A549 (cell line): ENCODE measurements around the gene SH2D3A. TPM values are rescaled to one million over a fixed set of nuclear protein-coding genes. Genes with fewer than 3 reads are reported as not detected.

Experiments used
- EP300 ChIP-seq, 2 experiments: fragments of >200 bp; sonication (Bioruptor Twin); formaldehyde crosslinking; IDR thresholded peaks; 2 replicates in 1 of 2; 3 replicates in 1 of 2; pipeline ENCODE4 v1.6.1; 2016 to 2017
- POLR2AphosphoS2 ChIP-seq: conservative IDR thresholded peaks from 2 replicates; pipeline ENCODE4 v1.6.1; 2012; ENCODE audit warnings: low read length, improper control_type of control experiment, inconsistent platforms
- RARB ChIP-seq: fragments of 250-450 bp; sonication (Bioruptor Pico); IDR thresholded peaks from 2 replicates; pipeline ENCODE4 v1.8.0; 2021; ENCODE audit warnings: mild to moderate bottlenecking, moderate library complexity
- polyA plus RNA-seq, 4 experiments: library from polyadenylated mRNA; depleted of rRNA in 3 of 4; stranded (reverse); fragments of >200 nt; fragmentation: RNase III in 1 of 4; extraction: RNeasy Plus Mini Kit Qiagen cat#74134 plus additional on column Dnase treatment in 1 of 4; gene quantifications; 2 replicates in 3 of 4; 3 replicates in 1 of 4; pipeline ENCODE4 v1.2.3, GENCODE V29; 2011 to 2017
- TF ChIP-seq, protein P1 (sequence below): fragments of >200 bp; sonication (Bioruptor Twin); formaldehyde crosslinking; IDR thresholded peaks from 3 replicates; pipeline ENCODE4 v1.6.1; 2016
- TF ChIP-seq, protein P2 (sequence below): fragments of >200 bp; sonication (Bioruptor Twin); formaldehyde crosslinking; IDR thresholded peaks from 2 replicates; pipeline ENCODE4 v1.6.1; 2016

The SH2D3A gene
- polyA plus RNA-seq, 2 of the 4 experiments (the other 2 are of a cell fraction): 6.7 to 10.0 TPM

DNA sequence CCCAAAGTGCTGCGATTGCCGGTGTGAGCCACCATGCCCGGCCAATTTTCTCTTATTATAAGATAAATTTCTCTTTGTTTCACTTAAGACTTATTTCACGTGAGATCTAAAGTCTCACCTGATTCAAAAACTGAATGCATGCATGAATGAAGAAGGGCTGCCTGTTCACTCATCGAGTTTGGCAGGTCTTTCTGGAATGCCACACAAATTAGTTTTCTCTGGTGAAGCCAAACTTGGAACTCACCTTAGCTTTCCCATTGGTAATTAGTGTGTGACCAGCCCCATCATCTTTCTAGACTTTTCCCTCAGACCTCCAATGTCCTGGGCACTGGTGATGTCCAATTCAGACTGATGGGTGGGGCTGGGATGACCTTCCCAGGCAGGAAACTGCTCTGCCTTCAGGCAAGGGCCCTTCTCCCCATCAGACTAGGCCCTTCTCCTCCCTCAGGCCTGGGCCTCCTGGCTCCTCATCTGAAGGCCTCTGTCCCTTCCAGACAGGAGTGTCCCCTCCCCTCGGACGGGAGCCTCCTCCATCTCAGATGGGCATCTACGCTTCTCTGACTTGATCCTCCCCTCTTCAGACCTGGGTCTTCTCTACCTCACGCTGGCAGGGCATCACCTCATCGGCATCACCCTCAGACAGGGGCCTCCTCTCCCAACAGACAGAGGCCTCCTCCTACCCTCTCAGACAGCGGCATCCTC lies 61.2 kb downstream of the SH2D3A start (continued):
- TF ChIP-seq, protein P1, sequence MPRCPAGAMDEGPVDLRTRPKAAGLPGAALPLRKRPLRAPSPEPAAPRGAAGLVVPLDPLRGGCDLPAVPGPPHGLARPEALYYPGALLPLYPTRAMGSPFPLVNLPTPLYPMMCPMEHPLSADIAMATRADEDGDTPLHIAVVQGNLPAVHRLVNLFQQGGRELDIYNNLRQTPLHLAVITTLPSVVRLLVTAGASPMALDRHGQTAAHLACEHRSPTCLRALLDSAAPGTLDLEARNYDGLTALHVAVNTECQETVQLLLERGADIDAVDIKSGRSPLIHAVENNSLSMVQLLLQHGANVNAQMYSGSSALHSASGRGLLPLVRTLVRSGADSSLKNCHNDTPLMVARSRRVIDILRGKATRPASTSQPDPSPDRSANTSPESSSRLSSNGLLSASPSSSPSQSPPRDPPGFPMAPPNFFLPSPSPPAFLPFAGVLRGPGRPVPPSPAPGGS: no peak
- TF ChIP-seq POLR2AphosphoS2 (no peak), EP300 (IDR thresholded peaks at IDR 0.05) (no peak), RARB (no peak)
- TF ChIP-seq, protein P2, sequence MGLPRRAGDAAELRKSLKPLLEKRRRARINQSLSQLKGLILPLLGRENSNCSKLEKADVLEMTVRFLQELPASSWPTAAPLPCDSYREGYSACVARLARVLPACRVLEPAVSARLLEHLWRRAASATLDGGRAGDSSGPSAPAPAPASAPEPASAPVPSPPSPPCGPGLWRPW: no peak

Other genes with a start within 250 kb of the SH2D3A start
- 5.4 and 6.3 TPM in 2 replicates for gene TNFSF9, start 236.4 kb downstream of the SH2D3A start, polyA plus RNA-seq (2011; rRNA removed)
- gene TNFSF9, start 236.4 kb downstream of the SH2D3A start, polyA plus RNA-seq (2017; fragmentation: RNase III; extraction: RNeasy Plus Mini Kit Qiagen cat#74134 plus additional on column Dnase treatment): 11.1 to 16.7 TPM (median 15.9 TPM) in 3 replicates
- 7.7 and 10.0 TPM in 2 replicates for gene CD70, start 176.3 kb downstream of the SH2D3A start, polyA plus RNA-seq (2011; rRNA removed)
- 25.0 to 43.3 TPM (median 35.7 TPM) in 3 replicates for gene CD70, start 176.3 kb downstream of the SH2D3A start, polyA plus RNA-seq (2017; fragmentation: RNase III; extraction: RNeasy Plus Mini Kit Qiagen cat#74134 plus additional on column Dnase treatment)
- gene TNFSF14, start 97.3 kb downstream of the SH2D3A start, polyA plus RNA-seq (2011; rRNA removed): 0.12 and 0.25 TPM in 2 replicates
- 0.40 to 0.49 TPM (median 0.46 TPM) in 3 replicates for gene TNFSF14, start 97.3 kb downstream of the SH2D3A start, polyA plus RNA-seq (2017; fragmentation: RNase III; extraction: RNeasy Plus Mini Kit Qiagen cat#74134 plus additional on column Dnase treatment)
- gene C3, start 46.8 kb downstream of the SH2D3A start, polyA plus RNA-seq (2011; rRNA removed): 45.4 and 93.9 TPM in 2 replicates
- gene C3, start 46.8 kb downstream of the SH2D3A start, polyA plus RNA-seq (2017; fragmentation: RNase III; extraction: RNeasy Plus Mini Kit Qiagen cat#74134 plus additional on column Dnase treatment): 70.9 to 87.8 TPM (median 81.1 TPM) in 3 replicates
- 50.2 and 69.4 TPM in 2 replicates for gene GPR108, start 29.9 kb downstream of the SH2D3A start, polyA plus RNA-seq (2011; rRNA removed)
- 35.4 to 42.1 TPM (median 36.4 TPM) in 3 replicates for gene GPR108, start 29.9 kb downstream of the SH2D3A start, polyA plus RNA-seq (2017; fragmentation: RNase III; extraction: RNeasy Plus Mini Kit Qiagen cat#74134 plus additional on column Dnase treatment)
- gene TRIP10, start 27.8 kb downstream of the SH2D3A start, polyA plus RNA-seq (2011; rRNA removed): 30.7 and 39.2 TPM in 2 replicates
- 52.8 to 61.0 TPM (median 60.9 TPM) in 3 replicates for gene TRIP10, start 27.8 kb downstream of the SH2D3A start, polyA plus RNA-seq (2017; fragmentation: RNase III; extraction: RNeasy Plus Mini Kit Qiagen cat#74134 plus additional on column Dnase treatment)
- gene VAV1, start 5.3 kb upstream of the SH2D3A start, polyA plus RNA-seq (2011; rRNA removed): 5.6 and 6.7 TPM in 2 replicates
- 7.5 to 9.5 TPM (median 8.5 TPM) in 3 replicates for gene VAV1, start 5.3 kb upstream of the SH2D3A start, polyA plus RNA-seq (2017; fragmentation: RNase III; extraction: RNeasy Plus Mini Kit Qiagen cat#74134 plus additional on column Dnase treatment)
- gene ADGRE1, start 120.1 kb upstream of the SH2D3A start, polyA plus RNA-seq (2011; rRNA removed): 3.6 and 4.2 TPM in 2 replicates
- 4.8 to 6.6 TPM (median 5.0 TPM) in 3 replicates for gene ADGRE1, start 120.1 kb upstream of the SH2D3A start, polyA plus RNA-seq (2017; fragmentation: RNase III; extraction: RNeasy Plus Mini Kit Qiagen cat#74134 plus additional on column Dnase treatment)